H9 (cell line): Measurements from ENCODE around the gene HK3. TPM values are rescaled to one million over a fixed set of nuclear protein-coding genes. Genes with fewer than 3 reads are reported as not detected.

Experiments
- DNase-seq: peaks from one replicate; pipeline ENCODE4 v3.0.0-alpha.2; 2017
- H2AFZ ChIP-seq: one replicate; pipeline ENCODE4 v1.6.1; 2013; ENCODE audit warnings: mild to moderate bottlenecking, low read length, control low read depth, moderate library complexity
- H2AK5ac ChIP-seq: 2 replicates; pipeline ENCODE4 v1.6.1; 2013; ENCODE audit warnings: low read length, control low read depth, mixed read lengths; ENCODE audit not compliant: insufficient read length
- H2BK120ac ChIP-seq: one replicate; pipeline ENCODE4 v1.6.1; 2013; ENCODE audit warnings: low read depth, mild to moderate bottlenecking, low read length, control low read depth, inconsistent platforms; ENCODE audit not compliant: poor library complexity, severe bottlenecking
- H2BK12ac ChIP-seq: 2 replicates; pipeline ENCODE4 v1.6.1; 2013; ENCODE audit warnings: low read length, control low read depth, mixed read lengths, low read depth; ENCODE audit not compliant: insufficient read length
- H2BK15ac ChIP-seq: 2 replicates; pipeline ENCODE4 v1.6.1; 2013; ENCODE audit warnings: low read depth, low read length, control low read depth
- H2BK20ac ChIP-seq: one replicate; pipeline ENCODE4 v1.6.1; 2013; ENCODE audit warnings: low read depth, mild to moderate bottlenecking, low read length, control low read depth, inconsistent platforms; ENCODE audit not compliant: poor library complexity, severe bottlenecking
- H2BK5ac ChIP-seq: 2 replicates; pipeline ENCODE4 v1.6.1; 2013; ENCODE audit warnings: low read length, control low read depth, mixed read lengths; ENCODE audit not compliant: insufficient read length
- H3K14ac ChIP-seq: 2 replicates; pipeline ENCODE4 v1.6.1; 2013; ENCODE audit warnings: low read length, control low read depth; ENCODE audit not compliant: insufficient read depth
- H3K18ac ChIP-seq: 2 replicates; pipeline ENCODE4 v1.6.1; 2013; ENCODE audit warnings: low read depth, mild to moderate bottlenecking, mixed read lengths, low read length, control low read depth; ENCODE audit not compliant: insufficient read length
- H3K23ac ChIP-seq: 2 replicates; pipeline ENCODE4 v1.6.1; 2013; ENCODE audit warnings: low read length, control low read depth, mixed read lengths, low read depth; ENCODE audit not compliant: insufficient read length
- H3K23me2 ChIP-seq: 2 replicates; pipeline ENCODE4 v1.6.1; 2013; ENCODE audit warnings: low read depth, mild to moderate bottlenecking, mixed read lengths, low read length, control low read depth; ENCODE audit not compliant: insufficient read length, poor library complexity, severe bottlenecking
- H3K27ac ChIP-seq: 2 replicates; pipeline ENCODE4 v1.5.1; 2013; ENCODE audit warnings: low read length, control low read depth, mixed read lengths, low read depth; ENCODE audit not compliant: insufficient read length
- H3K27me3 ChIP-seq: 2 replicates; pipeline ENCODE4 v1.6.1; 2013; ENCODE audit warnings: low read length, control low read depth, inconsistent platforms; ENCODE audit not compliant: insufficient read depth
- H3K4ac ChIP-seq: 2 replicates; pipeline ENCODE4 v1.6.1; 2013; ENCODE audit warnings: low read depth, mild to moderate bottlenecking, control low read depth, inconsistent platforms, low read length, moderate library complexity
- H3K4me1 ChIP-seq: 2 replicates; pipeline ENCODE4 v1.6.1; 2013; ENCODE audit warnings: low read length, control low read depth, inconsistent platforms; ENCODE audit not compliant: insufficient read depth
- H3K4me2 ChIP-seq: 2 replicates; pipeline ENCODE4 v1.6.1; 2013; ENCODE audit warnings: low read length, control low read depth, mixed read lengths; ENCODE audit not compliant: insufficient read length, insufficient read depth
- H3K56ac ChIP-seq: 2 replicates; pipeline ENCODE4 v1.6.1; 2013; ENCODE audit warnings: low read depth, mild to moderate bottlenecking, mixed read lengths, low read length, control low read depth; ENCODE audit not compliant: insufficient read length
- H3K79me1 ChIP-seq: 2 replicates; pipeline ENCODE4 v1.6.1; 2013; ENCODE audit warnings: low read depth, mild to moderate bottlenecking, moderate library complexity, low read length, control low read depth, inconsistent platforms; ENCODE audit not compliant: insufficient read depth, poor library complexity, severe bottlenecking
- H3K79me2 ChIP-seq: 2 replicates; pipeline ENCODE4 v1.6.1; 2013; ENCODE audit warnings: low read length, control low read depth, inconsistent platforms; ENCODE audit not compliant: insufficient read depth
- H3K9ac ChIP-seq: 2 replicates; pipeline ENCODE4 v1.6.1; 2013; ENCODE audit warnings: low read length, control low read depth, mixed read lengths; ENCODE audit not compliant: insufficient read length; ENCODE audit errors: extremely low read depth
- H3K9me3 ChIP-seq: one replicate; pipeline ENCODE4 v1.6.1; 2013; ENCODE audit warnings: low read depth, low read length, inconsistent platforms; ENCODE audit not compliant: control insufficient read depth
- H3T11ph ChIP-seq: one replicate; pipeline ENCODE4 v1.6.1; 2013; ENCODE audit warnings: mild to moderate bottlenecking, low read length, control low read depth, inconsistent platforms
- H4K20me1 ChIP-seq: one replicate; pipeline ENCODE4 v1.6.1; 2013; ENCODE audit not compliant: control insufficient read depth, insufficient read length, insufficient read depth
- H4K5ac ChIP-seq: 2 replicates; pipeline ENCODE4 v1.6.1; 2013; ENCODE audit warnings: low read depth, mild to moderate bottlenecking, mixed read lengths, low read length, control low read depth; ENCODE audit not compliant: insufficient read length
- H4K8ac ChIP-seq: replicated peaks from 2 replicates; pipeline ENCODE4 v1.6.1; 2013; ENCODE audit warnings: low read length, control low read depth, mixed read lengths, low read depth; ENCODE audit not compliant: insufficient read length
- H4K91ac ChIP-seq: 2 replicates; pipeline ENCODE4 v1.6.1; 2013; ENCODE audit warnings: low read depth, mild to moderate bottlenecking, moderate library complexity, mixed read lengths, low read length, control low read depth; ENCODE audit not compliant: insufficient read length
- H3K27ac Mint-ChIP-seq, 3 experiments: 2 replicates in 2 of 3; 3 replicates in 1 of 3; pipeline ENCODE4 v1.8.0; 2020 to 2021; ENCODE audit warnings: mixed read lengths in 3 of 3, mild to moderate bottlenecking in 1 of 3, moderate library complexity in 1 of 3
- H3K27me3 Mint-ChIP-seq: 2 replicates; pipeline ENCODE4 v1.8.0; 2021; ENCODE audit warnings: low read depth, mild to moderate bottlenecking, moderate library complexity, mixed read lengths
- H3K36me3 Mint-ChIP-seq, 3 experiments: 2 replicates in 2 of 3; 3 replicates in 1 of 3; pipeline ENCODE4 v1.8.0; 2020 to 2021; ENCODE audit warnings: low read depth in 3 of 3, mixed read lengths in 3 of 3; ENCODE audit not compliant: insufficient read depth in 1 of 3
- H3K4me1 Mint-ChIP-seq, 2 experiments: 2 replicates each; pipeline ENCODE4 v1.8.0; 2020; ENCODE audit warnings: mixed read lengths in 2 of 2
- H3K4me3 Mint-ChIP-seq, 2 experiments: 2 replicates in 1 of 2; 3 replicates in 1 of 2; pipeline ENCODE4 v1.8.0; 2020 to 2021; ENCODE audit warnings: mild to moderate bottlenecking in 2 of 2, mixed read lengths in 2 of 2, moderate library complexity in 1 of 2
- H3K9me3 Mint-ChIP-seq, 2 experiments: 2 replicates in 1 of 2; 3 replicates in 1 of 2; pipeline ENCODE4 v1.8.0; 2020; ENCODE audit warnings: mild to moderate bottlenecking in 2 of 2, mixed read lengths in 2 of 2, moderate library complexity in 1 of 2
- CTCF ChIP-seq: fragments of 200-600 bp; sonication (generic); conservative IDR thresholded peaks from 3 replicates; pipeline ENCODE4 v1.8.0; 2021; ENCODE audit warnings: antibody characterized with exemption, mild to moderate bottlenecking
- WGBS: extraction: QIAGEN DNeasy Blood & Tissue Kit; methylation state at CpG from one replicate; pipeline ENCODE4 v1.1.7; 2013; ENCODE audit warnings: missing lambda C conversion rate, low lambda C conversion rate, mixed read lengths; ENCODE audit not compliant: insufficient read length; ENCODE audit errors: extremely low coverage; 5-methylcytosine and 5-hydroxymethylcytosine counted together
- total RNA-seq: library from RNA; stranded (reverse); gene quantifications from 2 replicates; pipeline ENCODE4 v1.2.1, GENCODE V29; 2021

Gene HK3
- total RNA-seq, 1 experiment from 2014 or later, result not detected

- Histone ChIP-seq H3K27me3 (no peaks in the 10 kb centered on the region), H2BK20ac (no peak overlapping the region), H3K56ac (no peak overlapping the region), H4K20me1 (no peaks in the 10 kb centered on the region), H3K4me2 (no peak overlapping the region), H2BK120ac (no peak overlapping the region), H3K4ac (no peak overlapping the region), H3T11ph (no peak overlapping the region), H2BK15ac (no peak overlapping the region), H3K14ac (no peak overlapping the region), H2AFZ (no peak overlapping the region), H2BK5ac (no peak overlapping the region), H3K23me2 (no peaks in the 10 kb centered on the region), H3K4me1 (no peaks in the 10 kb centered on the region), H3K9ac (no peak overlapping the region), H3K18ac (no peak overlapping the region), H2AK5ac (no peak overlapping the region), H3K79me2 (no peaks in the 10 kb centered on the region), H3K27ac (no peak overlapping the region), H4K91ac (no peak overlapping the region), H4K5ac (no peak overlapping the region), H2BK12ac (no peak overlapping the region), H3K9me3 (no peaks in the 10 kb centered on the region), H4K8ac (no peak overlapping the region), H3K23ac (no peak overlapping the region), H3K79me1 (no peaks in the 10 kb centered on the region)
- Mint-ChIP-seq H3K4me1 (peaks cover 0 to 13% of the 10 kb centered on the region in 2 experiments; a peak in 2 of 4 replicates), H3K9me3 (no peaks in the 10 kb centered on the region), H3K4me3 (no peak overlapping the region), H3K27ac (peak overlapping the region; percentile 0 to 13 (median 12); a peak in 4 of 7 replicates), H3K27me3 (no peaks in the 10 kb centered on the region), H3K36me3 (peaks cover 0 to 28% (median 14%) of the 10 kb centered on the region in 3 experiments; a peak in 6 of 7 replicates)
- no peak for DNase-seq
- WGBS, result no CpG with 5 or more reads among the region's 3 CpGs
- no peak for TF ChIP-seq CTCF
Observed at GRCh38 chr5:176921714-176922113, 22.6 kb upstream of the HK3 start.
